GM19467 (cell line): ENCODE measurements around the gene CARMIL1.
"Not testable (repeated sequence)": the region's sequence is repeated elsewhere in the genome, so short reads cannot be mapped to it uniquely, and the experiment has no call there.

ENCODE experiments used
- ATAC-seq: cut with Tn5 transposase; IDR thresholded peaks from one replicate; pipeline ENCODE4 v1.9.1; 2021; ENCODE audit warnings: mild to moderate bottlenecking, moderate library complexity; ENCODE audit not compliant: unreplicated experiment

CARMIL1 gene

DNA sequence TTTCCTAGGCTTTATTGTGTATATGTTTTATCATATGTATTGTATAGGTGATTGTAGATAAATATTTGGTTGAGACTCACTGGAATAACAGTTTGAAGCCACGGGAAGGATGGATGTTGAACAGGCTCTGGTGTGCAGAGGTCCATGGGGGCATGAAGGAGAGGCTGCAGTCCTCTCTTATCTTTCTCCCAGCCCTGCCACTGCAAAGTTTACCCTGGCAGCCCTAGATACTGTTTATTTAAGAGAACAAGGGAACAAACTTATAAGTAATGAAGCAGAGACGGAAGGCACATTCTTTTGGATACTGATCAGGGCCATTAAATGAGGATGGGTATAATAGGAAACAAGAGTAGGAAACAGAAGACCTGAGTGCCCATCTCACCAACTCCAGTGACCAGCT, 269.3 kb downstream of the CARMIL1 start:
- ATAC-seq, result no peak

DNA sequence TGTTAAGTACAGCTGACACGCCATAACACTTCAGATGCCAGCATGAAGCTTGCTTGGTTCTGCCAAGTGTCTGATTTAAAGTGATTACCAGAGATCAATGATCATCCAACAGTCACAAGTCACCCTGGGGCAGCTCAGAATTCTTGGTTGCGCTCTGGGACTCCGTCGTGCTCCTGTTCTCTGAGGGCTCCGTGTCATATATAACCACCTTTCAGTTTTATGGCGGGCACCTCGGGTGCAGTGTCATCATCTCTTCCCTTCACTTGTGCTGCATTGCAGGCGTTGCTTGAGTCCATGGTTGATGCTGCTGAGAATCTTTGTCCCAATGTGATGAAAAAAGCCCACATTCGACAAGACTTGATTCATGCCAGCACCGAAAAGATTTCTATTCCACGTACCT, 271.5 kb downstream of the CARMIL1 start:
- no peak for ATAC-seq

DNA sequence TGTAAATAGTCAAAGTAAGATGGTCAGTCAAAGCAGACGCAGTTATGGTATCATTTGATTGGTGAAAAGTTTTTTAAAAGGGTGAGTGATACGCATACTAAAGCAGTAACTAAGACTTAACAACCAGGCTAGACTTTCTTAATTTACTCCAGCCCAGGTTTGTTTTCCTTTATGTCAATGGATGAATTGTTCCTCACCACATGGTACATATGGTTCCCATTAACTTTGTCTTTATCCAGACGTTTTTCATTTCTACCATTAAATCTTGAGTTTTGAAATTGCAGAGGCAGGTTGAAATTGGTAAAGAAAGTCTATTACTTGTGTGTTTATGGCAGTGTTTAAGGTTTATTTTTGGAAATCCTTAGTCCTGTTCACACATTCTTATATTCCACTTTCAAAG, 274.3 kb downstream of the CARMIL1 start:
- no peak for ATAC-seq

DNA sequence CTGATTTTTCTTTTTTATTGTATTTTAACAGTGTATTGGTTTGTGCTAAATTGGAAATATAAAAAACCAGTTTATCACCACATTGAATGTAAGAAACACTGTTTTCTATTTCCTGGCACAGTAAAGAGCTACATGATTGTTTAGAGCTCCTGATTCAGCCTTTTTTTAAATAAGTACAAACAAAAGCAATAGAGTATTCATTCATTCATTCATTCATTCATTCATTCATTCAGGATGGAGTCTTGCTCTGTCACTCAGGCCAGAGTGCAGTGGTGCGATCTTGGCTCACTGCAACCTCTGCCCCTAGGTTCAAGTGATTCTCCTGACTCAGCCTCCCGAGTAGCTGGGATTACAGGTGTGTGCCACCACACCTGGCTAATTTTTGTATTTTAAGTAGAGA, 276.0 kb downstream of the CARMIL1 start:
- ATAC-seq, result no peak

DNA sequence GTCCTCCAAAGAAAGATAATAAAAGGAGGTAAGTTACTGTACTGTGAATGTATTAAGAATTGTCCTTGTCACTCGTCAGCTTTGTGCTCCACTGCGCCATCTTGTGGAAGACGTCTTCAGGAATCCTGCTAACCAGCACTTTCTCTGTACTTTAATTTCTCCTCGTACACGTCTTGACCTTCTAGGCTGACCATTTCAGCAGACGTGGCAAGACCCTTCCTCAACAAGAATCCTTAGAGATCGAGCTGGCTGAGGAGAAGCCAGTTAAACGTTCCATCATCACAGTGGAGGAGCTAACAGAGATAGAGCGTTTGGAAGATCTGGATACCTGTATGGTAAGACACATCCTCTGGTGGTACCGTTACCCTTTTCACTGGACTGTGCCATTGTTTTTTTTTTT, 277.3 kb downstream of the CARMIL1 start:
- no peak for ATAC-seq

DNA sequence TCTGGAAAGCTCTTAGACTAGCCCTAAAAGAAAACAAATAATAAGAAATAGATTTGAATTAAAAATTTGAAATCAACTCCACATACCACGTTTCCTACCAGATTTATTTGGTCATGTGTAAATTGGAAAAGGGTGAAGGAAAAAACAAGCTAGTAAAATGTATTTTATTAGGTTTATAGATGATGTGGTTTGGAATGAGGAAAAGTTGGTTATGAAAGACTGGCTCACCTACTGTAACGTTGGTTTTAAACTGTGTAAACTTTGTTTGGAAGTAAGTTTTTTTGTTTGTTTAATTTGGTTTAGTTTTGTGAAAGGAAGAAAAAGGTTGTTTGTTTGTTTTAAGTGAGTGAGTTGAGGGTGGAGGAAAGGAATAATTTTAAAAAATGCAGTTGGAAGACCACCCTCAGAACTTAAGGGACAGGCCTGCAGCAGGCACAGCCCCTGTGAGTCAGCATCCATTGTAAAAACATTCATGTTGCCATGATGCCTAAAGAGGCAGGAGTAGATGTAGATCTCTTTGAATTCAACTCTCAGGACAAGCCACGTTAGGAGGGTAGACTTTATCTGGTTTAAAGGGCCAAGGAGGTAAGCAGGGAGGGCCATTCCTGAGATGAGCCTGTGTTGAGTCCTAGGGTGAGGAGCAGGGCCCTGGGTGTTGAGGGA, 279.1 kb downstream of the CARMIL1 start:
- ATAC-seq, result no peak

DNA sequence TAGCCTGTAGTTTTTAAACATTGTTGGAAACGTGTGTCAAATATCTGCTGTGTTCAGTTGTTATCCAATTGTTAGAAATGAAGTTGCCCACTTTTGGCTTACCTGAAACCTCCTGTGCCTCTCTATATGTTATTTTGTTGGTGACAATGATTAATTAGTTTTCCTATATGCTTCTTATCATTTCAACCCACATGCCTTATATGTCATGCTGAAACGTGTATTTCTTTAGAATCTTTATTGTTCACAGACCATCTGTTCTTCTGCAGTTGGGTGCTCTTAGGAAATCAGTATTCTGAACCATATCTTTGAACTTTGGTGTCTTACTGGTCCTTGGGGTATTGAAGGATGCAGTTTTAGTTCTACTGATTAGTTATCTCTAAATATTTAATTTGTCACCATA, 281.7 kb downstream of the CARMIL1 start:
- ATAC-seq, result no peak

DNA sequence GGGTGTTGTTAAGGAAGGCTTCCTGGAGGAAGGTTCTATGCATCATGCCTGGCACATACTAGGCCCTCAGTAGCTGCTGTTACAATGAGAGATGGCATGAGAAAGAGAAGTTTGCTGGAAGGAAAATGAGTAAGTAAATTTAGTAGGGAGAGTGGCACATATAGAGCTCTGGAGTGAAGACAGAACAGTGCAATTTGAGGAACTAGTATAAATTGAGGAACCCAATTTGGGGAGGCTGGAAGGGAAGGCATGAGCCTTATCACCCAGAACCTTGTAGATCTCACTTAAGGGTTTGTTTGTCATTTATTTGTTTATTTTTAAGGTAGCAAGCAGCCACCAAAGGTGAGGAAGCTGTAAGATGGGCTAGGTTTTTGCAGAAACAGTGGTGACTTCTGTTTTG, 285.8 kb downstream of the CARMIL1 start:
- ATAC-seq, result no peak

DNA sequence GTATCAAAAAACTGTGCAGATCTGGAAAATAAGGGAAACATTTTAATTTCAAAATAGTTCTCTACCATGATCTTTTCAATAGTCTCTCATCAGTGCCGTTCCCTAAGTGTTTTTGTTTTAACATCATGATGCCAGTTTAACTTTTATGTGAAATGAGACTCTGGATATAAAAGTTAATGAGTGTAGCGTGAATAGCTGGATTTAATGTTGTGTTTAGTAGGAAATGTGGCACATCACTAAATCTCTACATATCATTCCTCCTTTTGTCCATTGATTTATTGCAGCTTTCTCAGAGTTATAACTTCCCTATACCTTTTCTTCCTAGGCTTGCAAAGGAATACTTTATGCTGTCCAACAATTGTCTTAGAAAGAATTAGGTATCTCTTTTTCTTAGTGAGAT, 291.4 kb downstream of the CARMIL1 start:
- no peak for ATAC-seq

DNA sequence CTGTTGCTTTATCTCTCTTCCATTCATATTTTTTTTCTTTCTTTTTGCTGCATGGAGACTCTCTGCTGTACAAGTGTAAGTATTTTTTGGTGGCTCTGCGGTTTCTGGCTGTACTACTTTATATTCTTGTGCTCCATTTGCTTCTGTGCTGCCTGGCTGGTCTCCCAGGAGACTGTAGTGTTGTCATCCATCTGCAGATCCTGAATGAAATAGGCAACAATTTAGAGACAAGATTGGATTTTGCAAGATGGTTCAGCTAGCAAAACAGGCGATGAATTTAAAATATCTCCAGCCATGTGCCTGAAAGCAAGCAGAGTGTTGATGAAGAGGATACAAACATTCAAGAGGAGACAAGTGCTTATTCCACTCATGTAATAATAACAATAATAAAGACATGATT, 297.7 kb downstream of the CARMIL1 start:
- ATAC-seq, result no peak

DNA sequence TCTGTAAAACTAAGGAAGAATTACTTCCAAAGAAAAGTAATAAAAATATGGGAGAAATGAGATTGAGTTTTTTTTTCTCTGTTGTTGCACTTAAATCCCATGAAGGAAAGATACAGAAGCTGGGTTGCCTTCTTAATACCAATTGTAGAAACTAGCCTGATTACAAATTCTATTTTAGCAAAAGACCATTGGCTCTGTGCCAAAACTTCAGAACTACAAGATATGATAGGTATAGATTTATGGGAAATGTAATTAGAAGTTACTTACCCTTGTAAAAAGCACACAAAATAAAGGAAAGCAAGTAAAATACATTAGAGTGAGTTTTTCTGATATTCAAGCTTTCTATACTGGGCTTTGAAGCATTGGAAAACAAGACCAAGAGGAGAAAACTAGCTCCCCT, 299.4 kb downstream of the CARMIL1 start:
- no peak for ATAC-seq

DNA sequence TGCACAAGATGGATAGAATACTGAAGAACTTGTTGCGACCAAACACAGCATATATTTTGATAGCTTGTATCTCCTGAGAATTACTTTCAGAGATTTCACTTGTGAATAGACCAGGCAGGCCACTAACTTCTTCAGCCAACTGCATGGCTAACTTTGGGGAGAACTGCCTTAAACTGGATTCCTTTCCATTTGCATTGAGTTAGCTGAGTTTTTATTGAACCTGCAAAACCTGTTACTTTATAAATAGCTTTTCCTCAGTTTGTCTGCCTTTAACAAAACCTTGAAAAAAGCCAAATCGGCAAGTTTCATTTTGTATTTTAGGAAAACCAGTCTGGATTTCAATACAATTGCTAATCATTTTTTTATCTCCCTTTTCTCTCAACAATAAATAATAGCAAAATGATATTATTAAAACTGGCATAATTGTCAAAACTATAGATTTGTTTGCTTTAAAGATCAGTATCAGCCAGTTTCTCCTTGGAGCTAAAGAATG, 300.3 kb downstream of the CARMIL1 start:
- ATAC-seq, result no peak

DNA sequence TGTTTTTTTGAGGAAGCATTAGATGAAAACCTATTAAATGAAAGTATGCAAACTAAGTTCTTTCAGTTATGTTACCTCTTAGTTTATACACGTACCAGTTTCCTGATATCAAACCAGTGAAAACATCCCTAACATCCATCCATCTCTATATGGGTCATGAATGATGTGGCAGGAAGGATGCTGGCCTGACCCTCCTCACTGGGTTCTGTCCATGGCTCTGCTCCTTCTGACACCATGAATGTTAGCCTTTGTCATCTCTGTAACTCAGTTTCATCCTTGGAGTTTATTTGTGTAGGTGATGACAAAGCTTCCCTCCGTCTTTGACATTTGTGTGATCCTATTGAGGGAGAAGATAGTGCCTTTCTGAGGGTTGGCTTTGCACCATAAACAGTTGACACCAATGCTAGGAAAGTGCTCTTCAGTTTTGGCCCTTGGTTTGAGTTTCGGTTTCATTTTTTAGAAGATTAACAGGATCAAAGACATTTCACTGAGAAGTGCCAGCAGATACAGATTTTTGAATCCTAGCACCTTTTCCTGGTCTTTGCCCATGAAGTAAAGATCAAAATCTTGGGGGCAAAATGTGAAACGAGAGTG, 300.8 kb downstream of the CARMIL1 start:
- no peak for ATAC-seq

DNA sequence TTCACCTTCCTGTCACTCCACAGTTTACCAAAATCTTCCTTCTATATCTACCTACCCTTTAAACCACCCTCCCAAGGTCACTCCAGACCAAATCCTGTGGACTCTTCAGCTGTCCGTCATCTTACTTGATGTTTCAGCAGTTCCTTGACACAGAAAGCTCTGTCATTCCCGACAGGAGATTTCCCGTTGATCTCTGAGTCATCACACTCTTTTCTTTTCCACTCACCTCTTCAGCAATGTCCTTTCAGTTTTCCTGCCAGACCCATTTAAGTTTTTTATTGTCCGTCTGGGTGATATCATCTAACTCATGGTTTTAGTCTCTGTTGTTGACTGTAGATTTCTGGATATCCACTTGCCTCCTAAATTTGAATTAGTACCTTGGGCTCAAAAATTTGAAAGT, 302.9 kb downstream of the CARMIL1 start:
- no peak for ATAC-seq

DNA sequence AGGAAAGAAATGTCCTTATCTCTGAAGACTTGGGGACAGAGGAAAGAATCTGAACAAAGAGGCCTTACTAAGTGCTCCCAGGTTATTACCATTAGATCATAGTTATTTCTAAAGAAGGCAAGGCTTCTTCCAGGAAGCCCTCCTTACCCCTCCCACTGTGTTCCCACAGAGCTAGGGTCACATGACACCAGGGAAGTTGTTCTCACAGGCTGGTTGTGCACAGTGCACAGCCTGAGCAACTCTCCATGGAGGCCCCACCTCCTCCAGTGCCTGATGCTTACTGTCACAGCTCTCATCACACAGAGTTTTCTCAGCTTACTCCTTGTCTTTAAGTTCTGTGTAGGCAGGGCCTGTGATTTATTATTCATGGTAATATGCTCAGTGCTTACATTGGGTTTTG, 303.9 kb downstream of the CARMIL1 start:
- ATAC-seq, result no peak

DNA sequence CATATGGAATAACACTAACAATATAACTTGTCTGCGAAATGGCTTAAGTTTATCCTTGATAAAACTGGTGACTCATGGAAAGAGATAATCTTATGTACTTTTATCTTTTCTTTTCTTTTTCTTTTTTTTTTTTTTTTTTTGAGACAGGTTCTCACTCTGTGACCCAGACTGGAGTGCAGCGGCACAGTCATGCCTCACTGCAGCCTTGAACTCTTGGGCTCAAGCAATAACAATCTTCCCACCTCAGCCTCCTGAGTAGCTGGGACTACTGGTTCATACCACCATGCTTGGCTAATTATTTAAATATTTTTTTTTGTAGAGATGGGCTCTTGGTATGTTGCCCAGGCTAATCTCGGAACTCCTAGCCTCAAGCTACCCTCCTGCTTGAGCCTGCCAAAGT, 304.7 kb downstream of the CARMIL1 start:
- no peak for ATAC-seq

DNA sequence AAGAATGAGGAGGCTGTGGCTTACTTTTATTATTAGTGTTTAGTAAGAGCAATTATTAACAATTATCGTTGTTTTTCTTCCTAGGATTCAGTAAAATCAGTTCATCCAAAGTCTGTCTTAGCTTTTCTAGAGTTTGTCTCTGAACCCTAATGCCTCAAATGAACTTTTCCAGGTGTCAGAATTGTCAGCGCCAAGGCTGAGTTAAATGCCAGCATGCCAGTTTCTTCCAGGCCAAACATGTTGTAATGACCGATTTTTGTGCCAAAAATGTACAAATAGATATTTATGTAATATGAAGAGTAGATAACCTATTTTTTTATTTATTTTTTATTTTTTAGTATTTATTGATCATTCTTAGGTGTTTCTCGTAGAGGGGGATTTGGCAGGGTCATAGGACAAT, 306.1 kb downstream of the CARMIL1 start:
- ATAC-seq, result no peak

DNA sequence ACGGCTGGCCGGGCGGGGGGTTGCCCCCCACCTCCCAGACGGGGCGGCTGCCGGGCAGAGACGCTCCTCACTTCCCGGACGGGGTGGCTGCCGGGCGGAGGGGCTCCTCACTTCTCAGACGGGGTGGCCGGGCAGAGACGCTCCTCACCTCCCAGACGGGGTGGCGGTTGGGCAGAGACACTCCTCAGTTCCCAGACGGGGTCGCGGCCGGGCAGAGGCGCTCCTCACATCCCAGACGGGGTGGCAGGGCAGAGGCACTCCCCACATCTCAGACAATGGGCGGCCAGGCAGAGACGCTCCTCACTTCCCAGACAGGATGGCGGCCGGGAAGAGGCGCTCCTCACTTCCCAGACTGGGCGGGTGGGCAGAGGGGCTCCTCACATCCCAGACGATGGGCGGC, 306.9 kb downstream of the CARMIL1 start:
- ATAC-seq, result not testable (repeated sequence)

DNA sequence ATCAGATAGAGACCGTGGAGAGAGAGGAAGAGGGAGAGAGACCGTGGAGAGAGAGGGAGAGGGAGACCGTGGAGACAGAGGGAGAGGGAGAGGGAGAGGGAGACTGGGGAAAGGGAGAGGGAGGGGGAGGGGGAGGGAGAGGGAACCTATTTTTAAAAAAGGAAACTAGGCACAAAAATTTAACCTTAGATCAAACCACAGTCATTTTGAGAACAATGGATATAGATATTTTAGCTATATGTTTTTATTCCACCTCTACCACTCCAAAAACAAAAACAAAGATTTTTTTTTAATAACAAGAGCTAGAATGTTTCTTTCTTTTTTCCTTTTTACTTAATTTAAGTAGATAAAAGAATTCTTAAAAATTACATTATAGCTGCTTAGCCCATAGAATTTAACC, 307.8 kb downstream of the CARMIL1 start:
- ATAC-seq, result no peak

DNA sequence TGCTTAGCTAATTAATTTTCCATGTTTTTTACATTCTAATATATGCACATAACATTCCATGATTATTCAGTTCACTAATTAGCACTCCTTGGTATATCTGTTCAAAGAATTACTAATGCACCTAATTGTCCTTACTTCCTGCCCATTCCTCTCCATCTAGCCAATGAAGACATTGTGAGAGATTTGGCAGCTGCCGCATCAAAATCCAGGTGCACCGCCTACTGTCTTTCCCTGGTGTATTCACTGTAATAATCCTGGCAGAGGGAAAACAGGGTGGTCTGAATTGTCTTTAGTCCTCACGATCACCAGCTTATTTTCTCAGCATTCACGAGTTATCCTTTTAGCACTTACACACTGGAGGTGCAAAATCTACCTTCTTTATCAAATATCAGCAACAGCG, 311.8 kb downstream of the CARMIL1 start:
- no peak for ATAC-seq

DNA sequence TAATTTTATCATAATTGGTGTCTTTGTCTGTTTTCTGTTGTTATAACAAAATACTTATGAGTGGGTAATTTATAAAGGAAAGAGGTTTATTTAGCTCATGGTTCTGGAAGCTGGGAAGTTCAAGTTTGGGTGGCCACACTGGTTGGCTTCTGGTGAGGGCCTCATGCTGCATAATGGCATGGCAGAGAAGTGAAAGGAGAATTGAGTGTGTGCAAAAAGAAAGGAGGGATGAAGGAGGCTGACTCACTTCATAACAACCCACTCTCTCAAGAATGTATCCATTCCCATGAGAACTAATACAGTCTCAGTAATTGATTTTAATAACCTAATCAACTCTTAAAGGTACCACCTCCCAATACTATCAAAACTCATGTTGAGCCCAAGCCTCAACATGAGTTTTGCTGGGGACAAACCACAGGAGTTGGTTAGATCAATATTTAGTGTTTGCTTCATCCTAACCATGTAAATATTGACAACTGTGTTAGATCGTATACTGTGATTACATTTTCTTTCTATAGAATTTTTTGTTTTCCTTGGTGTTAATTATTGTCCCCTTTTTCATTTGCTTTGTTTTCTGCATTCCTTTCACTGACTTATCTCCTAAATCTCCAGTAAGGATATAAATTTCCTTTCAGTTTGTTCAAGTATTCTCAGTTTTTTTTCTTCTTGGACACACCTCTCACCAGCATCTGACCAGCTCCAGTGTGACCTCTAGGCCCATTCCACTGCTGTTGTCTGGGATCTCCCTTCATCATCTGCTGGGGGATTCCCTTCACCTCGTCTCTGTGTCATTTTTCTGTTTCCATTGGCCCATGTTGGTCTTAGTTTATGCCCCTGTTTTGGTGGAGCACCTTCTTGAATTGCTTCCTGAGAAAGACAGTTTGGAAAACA, 318.0 kb downstream of the CARMIL1 start:
- ATAC-seq, result no peak

DNA sequence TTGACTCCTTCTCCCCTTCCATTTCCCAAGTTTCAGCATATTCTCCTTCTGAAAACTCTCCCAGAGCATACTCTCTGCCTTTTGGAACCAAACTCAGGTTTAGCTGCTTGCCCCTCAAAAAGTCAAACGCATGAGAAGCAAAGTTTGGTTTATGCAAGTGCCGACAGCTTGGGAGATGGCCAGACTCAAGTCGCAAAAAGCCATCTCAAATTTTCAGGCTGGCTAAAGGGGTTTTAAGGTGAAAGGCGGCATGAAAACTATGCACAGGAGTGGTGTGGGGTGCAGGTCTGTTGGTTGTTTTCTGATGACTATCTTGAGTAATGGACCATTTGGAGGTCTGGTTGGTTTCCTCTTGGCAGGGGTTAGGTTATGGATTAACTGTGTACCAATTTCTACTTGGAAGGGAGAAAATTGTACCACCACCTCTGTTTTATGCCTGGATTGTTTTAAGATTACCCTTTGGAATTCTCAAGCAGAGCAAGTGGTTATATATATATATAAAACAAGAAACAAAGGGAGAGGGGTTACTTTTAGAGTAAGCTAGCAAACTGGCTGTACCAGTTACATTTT, 320.4 kb downstream of the CARMIL1 start:
- ATAC-seq, result no peak
